PC-3 (cell line): Measurements from ENCODE around the gene ABLIM1. TPM values are rescaled to one million over a fixed set of nuclear protein-coding genes. Genes with fewer than 3 reads are reported as not detected.

Source experiments
- ATAC-seq: fragments of 200-7000 bp; cut with Tn5 transposase; 2 replicates; pipeline ENCODE4 v1.9.1; 2020; ENCODE audit warnings: mild to moderate bottlenecking, moderate library complexity
- BruUV-seq: library from RNA; stranded (reverse); fragments of 400-500 nt; replicated peaks from 2 replicates; lab custom pipeline; 2021; lab: Mats Ljungman, UMichigan
- CTCF ChIA-PET: fragments of 300-600 bp; sonication (Branson Sonifier 250); formaldehyde crosslinking; loops from one replicate; lab custom pipeline; 2022; ENCODE audit warnings: antibody characterized with exemption; lab: Charles Lee
- POLR2A ChIA-PET: fragments of 300-600 bp; sonication (Branson Sonifier 250); formaldehyde crosslinking; loops from one replicate; lab custom pipeline; 2022; ENCODE audit warnings: antibody characterized with exemption; ENCODE audit not compliant: unreplicated experiment; lab: Charles Lee
- DNase-seq: peaks from one replicate; pipeline ENCODE4 v3.0.0-alpha.2; 2015
- H2AFZ ChIP-seq: fragments of 300-600 bp; sonication (generic); 2 replicates; pipeline ENCODE4 v1.6.0; 2016; ENCODE audit warnings: antibody characterized with exemption, low read length
- H3F3A ChIP-seq: fragments of 300-600 bp; sonication (generic); one replicate; pipeline ENCODE4 v1.6.0; 2017; ENCODE audit warnings: antibody characterized with exemption, low read length, control low read depth, mild to moderate bottlenecking; ENCODE audit not compliant: unreplicated experiment
- H3K27ac ChIP-seq: fragments of 300-600 bp; sonication (generic); 2 replicates; pipeline ENCODE4 v1.5.1; 2016; ENCODE audit warnings: mild to moderate bottlenecking, low read length
- H3K27me3 ChIP-seq: fragments of 300-600 bp; sonication (generic); 2 replicates; pipeline ENCODE4 v1.6.1; 2016; ENCODE audit warnings: low read length, mixed read lengths
- H3K36me3 ChIP-seq: fragments of 300-600 bp; sonication (generic); 2 replicates; pipeline ENCODE4 v1.6.1; 2016; ENCODE audit warnings: low read depth, mixed run types, low read length, mixed read lengths
- H3K4me1 ChIP-seq: fragments of 300-600 bp; sonication (generic); 2 replicates; pipeline ENCODE4 v1.5.1; 2016; ENCODE audit warnings: low read length; ENCODE audit not compliant: insufficient read depth
- H3K4me2 ChIP-seq: fragments of 300-600 bp; sonication (generic); 2 replicates; pipeline ENCODE4 v1.6.0; 2016; ENCODE audit warnings: low read length
- H3K4me3 ChIP-seq: fragments of 300-600 bp; sonication (generic); 2 replicates; pipeline ENCODE4 v1.5.1; 2016; ENCODE audit warnings: mild to moderate bottlenecking, low read length, mixed read lengths
- H3K79me2 ChIP-seq: fragments of 300-600 bp; sonication (generic); 2 replicates; pipeline ENCODE4 v1.6.1; 2017; ENCODE audit warnings: low read length, mixed read lengths
- H3K9ac ChIP-seq: fragments of 300-600 bp; sonication (generic); 2 replicates; pipeline ENCODE4 v1.6.0; 2016; ENCODE audit warnings: mild to moderate bottlenecking, low read length
- H3K9me2 ChIP-seq: fragments of 300-600 bp; sonication (generic); replicated peaks from 2 replicates; pipeline ENCODE4 v1.6.1; 2016; ENCODE audit warnings: mixed run types, low read length, mixed read lengths
- H3K9me3 ChIP-seq: fragments of 300-600 bp; sonication (generic); 2 replicates; pipeline ENCODE4 v1.6.1; 2016; ENCODE audit warnings: low read length, mixed read lengths
- H4K20me1 ChIP-seq: fragments of 300-600 bp; sonication (generic); 2 replicates; pipeline ENCODE4 v1.6.1; 2016; ENCODE audit warnings: low read length, mixed read lengths
- CTCF ChIP-seq: fragments of 300-600 bp; sonication (generic); conservative IDR thresholded peaks from 2 replicates; pipeline ENCODE4 v1.5.1; 2017; ENCODE audit warnings: antibody characterized with exemption, low read depth, mild to moderate bottlenecking, low read length
- EZH2 ChIP-seq: fragments of 300-600 bp; sonication (generic); IDR thresholded peaks from one replicate; pipeline ENCODE4 v1.6.1; 2017; ENCODE audit warnings: antibody characterized with exemption, mild to moderate bottlenecking, low read length; ENCODE audit not compliant: unreplicated experiment
- EZH2phosphoT487 ChIP-seq: fragments of 300-600 bp; sonication (generic); IDR thresholded peaks from 2 replicates; pipeline ENCODE4 v1.6.1; 2018; ENCODE audit warnings: mild to moderate bottlenecking, antibody characterized with exemption, low read length, borderline replicate concordance
- intact Hi-C: fragments of 100-400 bp; cut with micrococcal nuclease; formaldehyde crosslinking; loops from 2 replicates; pipeline ENCODE4 v1.9.0; 2023
- total RNA-seq: library from RNA; depleted of rRNA; stranded (reverse); fragments of >200 nt; gene quantifications from 2 replicates; pipeline ENCODE4 v1.2.3, GENCODE V29; 2014

Gene ABLIM1
- total RNA-seq, 1 experiment from 2014 or later = 12.3 TPM

DNA sequence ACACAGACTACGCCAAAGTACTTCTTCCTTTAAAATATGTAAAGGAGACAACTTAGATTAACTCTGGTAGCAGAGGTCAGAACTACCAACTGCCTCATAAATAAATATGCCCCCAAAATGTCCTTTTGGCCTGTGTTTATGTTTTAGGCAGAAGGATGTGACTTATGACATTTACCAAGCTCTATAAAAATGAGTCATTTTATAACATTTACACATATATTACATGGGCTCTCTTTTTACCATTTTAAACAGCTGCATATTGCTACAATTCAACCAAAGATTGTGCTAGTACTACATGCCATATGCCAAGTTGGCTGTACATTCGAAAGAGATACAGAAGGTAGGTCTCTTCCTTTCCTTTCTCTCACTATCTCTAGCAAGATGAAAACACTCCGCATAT, 12.4 kb downstream of the ABLIM1 start:
- Histone ChIP-seq H3K9me2 (no peaks in the 10 kb centered on the region), H3K4me3 (no peak overlapping the region), H3K9me3 (no peaks in the 10 kb centered on the region), H3K4me2 (peak overlapping the region; percentile 14; the same call in 1 of the 2 replicates), H3F3A (no peaks in the 10 kb centered on the region), H3K4me1 (peaks cover 22% of the 10 kb centered on the region), H3K27me3 (no peaks in the 10 kb centered on the region), H3K79me2 (no peaks in the 10 kb centered on the region), H4K20me1 (no peaks in the 10 kb centered on the region), H3K36me3 (no peaks in the 10 kb centered on the region), H2AFZ (no peak overlapping the region), H3K27ac (no peak overlapping the region), H3K9ac (no peak overlapping the region)
- DNase-seq (no peak), ATAC-seq (peak; percentile 73)
- TF ChIP-seq EZH2 = no peak
- no peak for TF ChIP-seq CTCF
- no peak for TF ChIP-seq EZH2phosphoT487
- intact Hi-C loops = no loop called here
- ChIA-PET POLR2A (no interaction called here), CTCF (no interaction called here)
- no TSS peak for BruUV-seq

GRCh38 chr10:114643158-114643557, 14.9 kb downstream of the ABLIM1 start:
- no peak for TF ChIP-seq EZH2phosphoT487
- TF ChIP-seq EZH2 = no peak
- no peak for TF ChIP-seq CTCF
- H4K20me1 ChIP-seq = no peaks in the 10 kb centered on the region
- BruUV-seq = no TSS peak
- H3K4me3 ChIP-seq = no peak overlapping the region
- H3K9ac ChIP-seq = no peak overlapping the region
- H3K27me3 ChIP-seq = no peaks in the 10 kb centered on the region
- ATAC-seq (no peak), DNase-seq (no peak)
- peaks cover 15% of the 10 kb centered on the region for H3K4me1 ChIP-seq
- POLR2A ChIA-PET = interaction anchor here (0.6 kb wide), 1 partner anchor 71 kb away, joined by 5 read pairs; no protein-coding TSS in a partner anchor
- H3K4me2 ChIP-seq = no peak overlapping the region
- CTCF ChIA-PET = no interaction called here
- no peaks in the 10 kb centered on the region for H3K9me3 ChIP-seq
- intact Hi-C loops = no loop called here
- H3K79me2 ChIP-seq = no peaks in the 10 kb centered on the region
- H3F3A ChIP-seq = no peaks in the 10 kb centered on the region
- no peaks in the 10 kb centered on the region for H3K36me3 ChIP-seq
- H2AFZ ChIP-seq = no peak overlapping the region
- no peaks in the 10 kb centered on the region for H3K9me2 ChIP-seq
- no peak overlapping the region for H3K27ac ChIP-seq

DNA sequence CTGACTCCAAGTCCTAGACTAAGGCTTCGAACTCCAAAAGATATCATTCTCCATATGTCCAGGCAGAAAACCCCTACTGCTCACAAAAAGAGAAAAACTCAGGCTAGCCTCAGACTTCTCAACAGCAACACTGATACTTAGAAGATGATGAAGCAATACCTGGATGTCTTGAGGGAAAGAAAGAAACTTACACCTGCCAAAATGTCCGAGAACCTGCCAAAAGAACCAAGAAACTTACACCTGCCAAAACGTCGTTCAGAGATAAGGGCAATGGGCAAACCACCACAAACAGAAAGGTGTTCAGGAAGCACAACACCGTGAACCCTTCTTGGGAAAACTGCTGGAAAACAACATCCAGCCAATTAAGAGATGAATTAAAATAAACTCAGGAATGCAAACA, 15.3 kb downstream of the ABLIM1 start:
- intact Hi-C loops = no loop called here
- no peaks in the 10 kb centered on the region for H3K27me3 ChIP-seq
- H3K4me2 ChIP-seq = no peak overlapping the region

More for the DNA sequence above, 15.3 kb downstream of the ABLIM1 start:
- no peak for TF ChIP-seq CTCF
- no peak for TF ChIP-seq EZH2phosphoT487
- TF ChIP-seq EZH2 = no peak
- Histone ChIP-seq H3K36me3 (no peaks in the 10 kb centered on the region), H3K4me1 (peaks cover 13% of the 10 kb centered on the region), H3F3A (no peaks in the 10 kb centered on the region), H3K79me2 (no peaks in the 10 kb centered on the region), H3K9me2 (no peaks in the 10 kb centered on the region), H4K20me1 (no peaks in the 10 kb centered on the region), H2AFZ (no peak overlapping the region), H3K9me3 (no peaks in the 10 kb centered on the region), H3K9ac (no peak overlapping the region), H3K27ac (no peak overlapping the region), H3K4me3 (no peak overlapping the region)
- DNase-seq (no peak), ATAC-seq (no peak)
- no TSS peak for BruUV-seq
- ChIA-PET CTCF (no interaction called here), POLR2A (no interaction called here)
